Sciatic nerve (tissue), 2 donors: ENCODE data around the gene MYO5B. TPM values are rescaled to one million over a fixed set of nuclear protein-coding genes. Genes with fewer than 3 reads are reported as not detected.

ENCODE experiments used
- ATAC-seq: fragments of 200-7000 bp; cut with Tn5 transposase; one replicate; pipeline ENCODE4 v1.9.1; 2020; ENCODE audit warnings: mild to moderate bottlenecking, moderate library complexity
- DNase-seq: peaks from one replicate; pipeline ENCODE4 v3.0.0-alpha.2; 2020; ENCODE audit warnings: low spot score
- intact Hi-C: fragments of 100-400 bp; cut with DNase I; formaldehyde crosslinking; loops from one replicate; pipeline ENCODE4 v1.14.2; 2022
- total RNA-seq: library from RNA; stranded (reverse); fragmentation: NEBNext Ultra II Directional; extraction: Animal tissue kit (Norgen Biotek cat#: 25700); gene quantifications from one replicate; pipeline ENCODE4 v1.2.1, GENCODE V29; 2021
- donor health status: DM: no; HTN: no; CAD: no.
- donor health status: DM: no; HTN: no; CAD: no.

Gene MYO5B
- total RNA-seq, 1 donor from 2014 or later = 9.9 TPM

- intact Hi-C loops = no loop called here
- DNase-seq (no peak), ATAC-seq (no peak)
Observed at GRCh38 chr18:50159654-50160046, 35.3 kb downstream of the MYO5B start.

GRCh38 chr18:50158866-50159653 is 35.9 kb downstream of the MYO5B start:
- intact Hi-C loops = no loop called here
- ATAC-seq (no peak), DNase-seq (no peak)

GRCh38 chr18:50155406-50155805 is 39.5 kb downstream of the MYO5B start:
- ATAC-seq (no peak), DNase-seq (no peak)
- intact Hi-C loops = no loop called here

- ATAC-seq (no peak), DNase-seq (no peak)
- intact Hi-C loops = no loop called here
Observed at GRCh38 chr18:50154420-50154819, 40.5 kb downstream of the MYO5B start.

- intact Hi-C loops = no loop called here
Observed at GRCh38 chr18:50152900-50153299, 42.0 kb downstream of the MYO5B start.

GRCh38 chr18:50151926-50152325 is 43.0 kb downstream of the MYO5B start:
- intact Hi-C loops = no loop called here
- no peak for ATAC-seq
- no peak for DNase-seq

More at GRCh38 chr18:50152900-50153299, 42.0 kb downstream of the MYO5B start:
- ATAC-seq = no peak
- DNase-seq = no peak

- intact Hi-C loops = no loop called here
- no peak for DNase-seq
- no peak for ATAC-seq
Observed at GRCh38 chr18:50144540-50144939, 50.4 kb downstream of the MYO5B start.

GRCh38 chr18:50143886-50144285 is 51.1 kb downstream of the MYO5B start:
- intact Hi-C loops = no loop called here
- no peak for ATAC-seq

GRCh38 chr18:50143294-50143693 is 51.7 kb downstream of the MYO5B start:
- intact Hi-C loops = no loop called here
- ATAC-seq (no peak), DNase-seq (no peak)

More at GRCh38 chr18:50143886-50144285, 51.1 kb downstream of the MYO5B start:
- no peak for DNase-seq

GRCh38 chr18:50142441-50143120 is 52.4 kb downstream of the MYO5B start:
- intact Hi-C loops = no loop called here
- ATAC-seq = no peak
- no peak for DNase-seq

- DNase-seq (no peak), ATAC-seq (no peak)
- intact Hi-C loops = no loop called here
Observed at GRCh38 chr18:50138181-50139064, 56.5 kb downstream of the MYO5B start.

- DNase-seq = no peak
- ATAC-seq = no peak
Observed at GRCh38 chr18:50135903-50136302, 59.0 kb downstream of the MYO5B start.

GRCh38 chr18:50133526-50133925 is 61.4 kb downstream of the MYO5B start:
- intact Hi-C loops = no loop called here
- ATAC-seq (no peak), DNase-seq (no peak)

More at GRCh38 chr18:50135903-50136302, 59.0 kb downstream of the MYO5B start:
- intact Hi-C loops = no loop called here

- intact Hi-C loops = no loop called here
- DNase-seq (no peak), ATAC-seq (no peak)
Observed at GRCh38 chr18:50131591-50131990, 63.4 kb downstream of the MYO5B start.

- ATAC-seq = no peak
Observed at GRCh38 chr18:50128506-50129271, 66.3 kb downstream of the MYO5B start.

GRCh38 chr18:50127516-50128210 is 67.3 kb downstream of the MYO5B start:
- intact Hi-C loops = no loop called here
- DNase-seq (no peak), ATAC-seq (no peak)

More at GRCh38 chr18:50128506-50129271, 66.3 kb downstream of the MYO5B start:
- DNase-seq = no peak
- intact Hi-C loops = no loop called here

- intact Hi-C loops = no loop called here
- ATAC-seq (no peak), DNase-seq (no peak)
Observed at GRCh38 chr18:50126471-50126870, 68.5 kb downstream of the MYO5B start.

GRCh38 chr18:50125456-50125855 is 69.5 kb downstream of the MYO5B start:
- no peak for DNase-seq
- intact Hi-C loops = no loop called here
- ATAC-seq = no peak
